ENCODE data around the gene TTLL9.

- TF ChIP-seq, protein P1, sequence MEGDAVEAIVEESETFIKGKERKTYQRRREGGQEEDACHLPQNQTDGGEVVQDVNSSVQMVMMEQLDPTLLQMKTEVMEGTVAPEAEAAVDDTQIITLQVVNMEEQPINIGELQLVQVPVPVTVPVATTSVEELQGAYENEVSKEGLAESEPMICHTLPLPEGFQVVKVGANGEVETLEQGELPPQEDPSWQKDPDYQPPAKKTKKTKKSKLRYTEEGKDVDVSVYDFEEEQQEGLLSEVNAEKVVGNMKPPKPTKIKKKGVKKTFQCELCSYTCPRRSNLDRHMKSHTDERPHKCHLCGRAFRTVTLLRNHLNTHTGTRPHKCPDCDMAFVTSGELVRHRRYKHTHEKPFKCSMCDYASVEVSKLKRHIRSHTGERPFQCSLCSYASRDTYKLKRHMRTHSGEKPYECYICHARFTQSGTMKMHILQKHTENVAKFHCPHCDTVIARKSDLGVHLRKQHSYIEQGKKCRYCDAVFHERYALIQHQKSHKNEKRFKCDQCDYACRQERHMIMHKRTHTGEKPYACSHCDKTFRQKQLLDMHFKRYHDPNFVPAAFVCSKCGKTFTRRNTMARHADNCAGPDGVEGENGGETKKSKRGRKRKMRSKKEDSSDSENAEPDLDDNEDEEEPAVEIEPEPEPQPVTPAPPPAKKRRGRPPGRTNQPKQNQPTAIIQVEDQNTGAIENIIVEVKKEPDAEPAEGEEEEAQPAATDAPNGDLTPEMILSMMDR (IDR thresholded peaks at IDR 0.05): no peak
- no peak for TF ChIP-seq POLR2A (IDR thresholded peaks at IDR 0.05)
These were observed 49.9 kb downstream of the TTLL9 start for GRCh38 chr20:31920275-31920855.
